Stomach (tissue), 4 donors: ENCODE measurements around the gene DIS3L2.

Experiments used
- CTCF ChIP-seq, 7 experiments: fragments of 450-650 bp in 4 of 7; fragments of 200-600 bp in 3 of 7; sonication (generic) in 3 of 7; IDR thresholded peaks; one replicate each; pipeline ENCODE4 v1.5.1; 2016 to 2019; ENCODE audit warnings: antibody characterized with exemption in 7 of 7, control low read depth in 2 of 7, mild to moderate bottlenecking in 1 of 7
- POLR2AphosphoS5 ChIP-seq, 3 donors: sonication (generic); formaldehyde crosslinking; IDR thresholded peaks; one replicate each; pipeline ENCODE4 v1.6.1; 2016; ENCODE audit warnings: antibody characterized with exemption in 3 of 3

- no peak for TF ChIP-seq POLR2AphosphoS5 (IDR thresholded peaks at IDR 0.05)
- TF ChIP-seq CTCF (IDR thresholded peaks at IDR 0.05), result no peak
These were observed 213.1 kb downstream of the DIS3L2 start for GRCh38 chr2:232174662-232175061.
